CD4-positive, alpha-beta T cell treated with Interleukin-12 subunit alpha and Interleukin-12 subunit beta, for 1 hour (primary cell): ENCODE measurements around the gene SP4.
A peak's percentile ranks its signal among the peaks of the same experiment; 100 is the strongest.

Experiments used
- DNase-seq: peaks from one replicate; pipeline ENCODE4 v3.0.0-alpha.2; 2020

The SP4 gene

GRCh38 chr7:21448974-21449373 lies 21.1 kb downstream of the SP4 start:
- no peak for DNase-seq

GRCh38 chr7:21450076-21450475 lies 22.2 kb downstream of the SP4 start:
- no peak for DNase-seq

GRCh38 chr7:21450941-21451340 lies 23.1 kb downstream of the SP4 start:
- DNase-seq: no peak

- DNase-seq: no peak
These were observed 26.3 kb downstream of the SP4 start for GRCh38 chr7:21454182-21454581.

- DNase-seq: no peak
These were observed 27.0 kb downstream of the SP4 start for GRCh38 chr7:21454906-21455305.

GRCh38 chr7:21461282-21461681 lies 33.4 kb downstream of the SP4 start:
- DNase-seq: no peak

GRCh38 chr7:21462081-21462480 lies 34.2 kb downstream of the SP4 start:
- no peak for DNase-seq

- no peak for DNase-seq
These were observed 35.6 kb downstream of the SP4 start for GRCh38 chr7:21463524-21463923.

- no peak for DNase-seq
These were observed 41.1 kb downstream of the SP4 start for GRCh38 chr7:21468969-21469368.

GRCh38 chr7:21469894-21470293 lies 42.0 kb downstream of the SP4 start:
- DNase-seq: no peak

- DNase-seq: no peak
These were observed 44.1 kb downstream of the SP4 start for GRCh38 chr7:21472029-21472428.

- DNase-seq: no peak
These were observed 48.5 kb downstream of the SP4 start for GRCh38 chr7:21476429-21476828.

- no peak for DNase-seq
These were observed 53.0 kb downstream of the SP4 start for GRCh38 chr7:21480693-21481403.

GRCh38 chr7:21486511-21486910 lies 58.6 kb downstream of the SP4 start:
- DNase-seq: no peak

- DNase-seq: no peak
These were observed 67.8 kb downstream of the SP4 start for GRCh38 chr7:21495731-21496130.

- no peak for DNase-seq
These were observed 69.2 kb downstream of the SP4 start for GRCh38 chr7:21497072-21497471.

GRCh38 chr7:21500117-21500832 lies 72.4 kb downstream of the SP4 start:
- DNase-seq: no peak

GRCh38 chr7:21504021-21504420 lies 76.1 kb downstream of the SP4 start:
- no peak for DNase-seq

- DNase-seq: peak; percentile 43
These were observed 79.9 kb downstream of the SP4 start for GRCh38 chr7:21507627-21508343.

GRCh38 chr7:21508538-21508937 lies 80.7 kb downstream of the SP4 start:
- DNase-seq: no peak

GRCh38 chr7:21514062-21514461 lies 86.2 kb downstream of the SP4 start:
- DNase-seq: no peak

- no peak for DNase-seq
These were observed 96.8 kb downstream of the SP4 start for GRCh38 chr7:21524680-21525079.

- DNase-seq: peak; percentile 25
These were observed 98.1 kb downstream of the SP4 start for GRCh38 chr7:21526007-21526406.

GRCh38 chr7:21526448-21526847 lies 98.6 kb downstream of the SP4 start:
- DNase-seq: no peak
